ENCODE data around the gene ONECUT3.
"Not testable (repeated sequence)": the region's sequence is repeated elsewhere in the genome, so short reads cannot be mapped to it uniquely, and the experiment has no call there.

Gene ONECUT3

GRCh38 chr19:1756705-1757465 is 3.6 kb downstream of the ONECUT3 start:
- no peak for DNase-seq

GRCh38 chr19:1757468-1758230 is 4.3 kb downstream of the ONECUT3 start:
- DNase-seq = no peak

GRCh38 chr19:1758231-1758577 is 4.9 kb downstream of the ONECUT3 start:
- DNase-seq = no peak

- DNase-seq = no peak
Observed at GRCh38 chr19:1758959-1759903, 5.9 kb downstream of the ONECUT3 start.

GRCh38 chr19:1760020-1760419 is 6.7 kb downstream of the ONECUT3 start:
- no peak for DNase-seq

- not testable (repeated sequence) for DNase-seq
Observed at GRCh38 chr19:1760786-1761527, 7.7 kb downstream of the ONECUT3 start.

GRCh38 chr19:1761528-1762242 is 8.4 kb downstream of the ONECUT3 start:
- no peak for DNase-seq

- DNase-seq = no peak
Observed at GRCh38 chr19:1762243-1763117, 9.2 kb downstream of the ONECUT3 start.

- no peak for DNase-seq
Observed at GRCh38 chr19:1763648-1764639, 10.6 kb downstream of the ONECUT3 start.

GRCh38 chr19:1764729-1765128 is 11.4 kb downstream of the ONECUT3 start:
- DNase-seq = no peak

- no peak for DNase-seq
Observed at GRCh38 chr19:1765232-1765903, 12.1 kb downstream of the ONECUT3 start.

GRCh38 chr19:1765904-1766799 is 12.8 kb downstream of the ONECUT3 start:
- no peak for DNase-seq

GRCh38 chr19:1766800-1767352 is 13.6 kb downstream of the ONECUT3 start:
- DNase-seq = no peak

GRCh38 chr19:1767464-1767933 is 14.2 kb downstream of the ONECUT3 start:
- DNase-seq = peak; percentile 61

GRCh38 chr19:1768248-1768647 is 14.9 kb downstream of the ONECUT3 start:
- DNase-seq = no peak

- no peak for DNase-seq
Observed at GRCh38 chr19:1768918-1769644, 15.8 kb downstream of the ONECUT3 start.

GRCh38 chr19:1769645-1769985 is 16.3 kb downstream of the ONECUT3 start:
- no peak for DNase-seq
